HG03159 (cell line): ENCODE measurements around the gene DAGLA.

Source experiments
- ATAC-seq: cut with Tn5 transposase; IDR thresholded peaks from one replicate; pipeline ENCODE4 v1.9.1; 2021; ENCODE audit warnings: mild to moderate bottlenecking, moderate library complexity; ENCODE audit not compliant: unreplicated experiment

The DAGLA gene

DNA sequence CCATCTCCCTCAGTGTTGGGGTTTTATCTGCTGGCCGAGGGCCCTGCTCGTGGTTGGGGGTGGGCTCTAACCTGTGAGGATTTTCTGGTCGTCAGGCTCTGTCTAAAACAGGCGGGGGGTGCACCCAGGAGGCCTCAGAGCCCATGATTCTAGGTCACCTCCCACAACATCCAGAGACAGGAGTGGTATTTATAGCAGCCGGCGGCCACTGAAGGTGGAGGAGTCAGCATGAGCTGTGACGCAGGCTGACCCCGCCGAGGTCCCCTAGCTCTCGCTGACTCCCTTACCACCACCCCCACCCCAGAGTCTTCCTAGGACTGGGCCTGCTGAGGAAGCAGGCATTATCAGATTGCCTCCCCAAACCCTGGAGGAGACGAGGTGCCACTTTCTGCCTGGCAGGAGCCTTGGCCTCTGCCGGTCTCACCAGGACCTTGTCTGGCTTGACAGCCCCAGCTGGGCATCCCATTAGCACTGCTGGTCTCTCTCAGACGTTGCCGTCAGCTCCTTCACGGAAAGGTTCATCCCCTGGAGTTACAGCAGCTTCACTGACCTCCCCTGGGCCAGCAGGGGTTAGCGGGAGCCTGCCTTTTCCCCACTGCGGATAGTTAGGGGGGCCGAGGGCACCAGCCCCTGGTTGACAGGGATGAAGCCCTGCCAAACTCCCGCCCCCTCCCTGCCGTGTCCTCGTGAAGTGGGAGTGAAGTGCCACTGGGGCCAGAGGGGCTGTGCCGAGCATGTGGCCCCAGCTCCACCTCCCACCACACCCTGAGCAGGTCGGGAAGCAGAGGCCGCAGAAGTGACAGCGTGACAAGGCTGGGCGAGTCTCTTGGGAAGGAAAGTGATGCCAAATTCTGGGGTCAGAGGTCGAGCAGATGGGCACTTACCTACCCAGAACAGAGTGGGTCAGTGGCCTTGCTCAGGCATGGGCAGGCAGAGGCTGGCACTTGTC, 26.5 kb downstream of the DAGLA start:
- no peak for ATAC-seq

DNA sequence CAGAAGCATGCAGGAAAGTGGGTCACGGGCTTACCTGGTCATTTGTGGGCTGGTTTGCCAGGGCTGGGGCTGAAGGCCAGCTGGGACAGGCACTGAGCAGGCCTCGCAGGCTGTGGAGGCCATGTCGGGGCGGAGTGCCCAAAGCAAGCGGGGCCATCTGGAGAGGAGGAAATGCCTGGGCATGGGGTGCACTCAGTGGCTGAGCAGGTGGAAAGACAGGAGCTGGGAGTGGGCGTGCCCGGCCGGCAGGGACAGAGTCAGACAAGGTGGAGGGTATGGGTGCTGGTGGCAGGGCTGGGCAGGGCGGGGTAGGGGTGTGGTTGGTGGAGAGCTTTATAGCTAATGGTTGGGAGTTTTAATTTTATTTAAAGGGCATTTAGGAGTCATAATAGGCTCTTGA, 27.4 kb downstream of the DAGLA start:
- no peak for ATAC-seq

GRCh38 chr11:61709110-61709509, 28.9 kb downstream of the DAGLA start:
- no peak for ATAC-seq

DNA sequence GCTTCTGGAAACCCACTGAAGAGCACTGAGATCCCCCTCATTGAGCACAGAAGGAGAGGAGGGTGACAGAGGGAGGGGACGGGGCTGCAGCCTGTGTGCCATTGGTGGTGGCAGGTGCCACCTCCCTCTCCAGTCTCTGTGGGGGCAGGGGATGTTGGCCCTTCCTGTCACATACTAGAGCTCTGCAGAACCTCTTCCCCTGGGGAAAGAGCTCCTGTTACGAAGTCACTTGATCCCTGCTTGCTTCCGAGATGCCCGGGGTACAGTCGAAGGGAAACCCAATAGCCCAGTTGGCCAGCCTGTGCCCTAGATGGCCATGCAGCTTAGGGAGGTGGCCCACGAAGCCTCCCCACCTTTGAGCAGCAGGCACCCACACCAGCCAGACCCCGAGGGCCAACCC, 29.4 kb downstream of the DAGLA start:
- no peak for ATAC-seq

DNA sequence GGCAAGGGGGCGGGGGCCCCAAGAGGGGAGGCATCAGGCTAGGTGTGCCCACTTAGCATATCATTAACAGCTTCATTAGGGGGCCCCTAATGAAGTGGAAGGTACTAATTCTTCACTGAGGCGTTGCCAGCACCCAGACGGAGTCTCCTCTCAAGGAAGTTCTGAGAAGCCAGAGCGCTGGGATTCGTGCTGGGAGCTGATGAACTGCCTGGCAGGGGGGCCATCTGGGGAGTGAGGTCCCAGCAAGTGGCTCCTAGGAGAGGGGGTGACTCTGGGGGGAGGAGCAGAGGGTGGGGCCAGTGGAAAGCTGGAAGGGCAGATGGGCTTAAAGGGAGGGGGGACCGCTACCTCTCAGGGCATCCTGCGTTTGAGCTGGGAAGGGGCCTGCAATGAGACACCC, 29.8 kb downstream of the DAGLA start:
- ATAC-seq, result no peak

GRCh38 chr11:61711037-61711436, 30.8 kb downstream of the DAGLA start:
- no peak for ATAC-seq

GRCh38 chr11:61711498-61711897, 31.3 kb downstream of the DAGLA start:
- no peak for ATAC-seq

- no peak for ATAC-seq
These were observed 32.1 kb downstream of the DAGLA start for GRCh38 chr11:61712314-61712713.

DNA sequence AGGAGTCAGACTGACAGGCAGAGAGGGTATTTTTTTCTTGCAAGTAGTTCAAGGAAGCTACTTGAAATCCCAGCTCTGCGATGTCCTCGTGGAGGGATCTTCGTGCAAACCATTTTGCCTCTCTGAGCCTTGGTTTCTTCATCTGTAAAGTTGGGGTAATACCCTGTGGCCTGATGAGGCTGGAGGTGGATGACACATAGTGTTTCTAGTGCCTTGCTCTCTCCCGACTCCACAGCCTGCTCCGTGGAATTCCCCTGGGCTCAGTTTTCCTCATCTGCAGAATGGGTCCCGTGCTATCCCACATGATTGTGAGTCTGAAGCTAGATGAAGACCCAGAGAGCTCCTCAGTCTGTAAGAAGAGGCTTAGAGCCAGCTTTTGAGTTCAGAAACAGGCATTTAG, 32.7 kb downstream of the DAGLA start:
- ATAC-seq, result no peak

- no peak for ATAC-seq
These were observed 33.3 kb downstream of the DAGLA start for GRCh38 chr11:61713464-61713863.

DNA sequence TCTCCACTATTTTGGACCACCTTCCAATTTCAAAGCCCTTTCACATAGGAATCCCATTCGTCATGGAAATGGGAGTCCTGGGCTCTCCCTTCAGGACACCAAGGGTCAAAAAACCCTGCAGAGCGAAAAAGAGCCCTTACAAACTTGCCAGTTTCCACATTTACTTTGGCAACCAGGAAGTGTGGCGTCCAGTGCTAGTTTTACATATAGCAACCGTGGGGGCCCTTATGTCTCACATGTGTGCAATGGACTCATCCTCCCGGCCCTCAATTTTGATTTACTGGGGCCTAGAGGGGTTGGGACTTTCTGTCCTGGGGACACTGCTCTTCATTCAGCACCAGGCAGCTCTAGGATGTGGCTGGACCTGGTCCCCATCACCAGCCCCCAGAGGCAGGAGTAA, 33.7 kb downstream of the DAGLA start:
- no peak for ATAC-seq

GRCh38 chr11:61714316-61714715, 34.1 kb downstream of the DAGLA start:
- no peak for ATAC-seq

DNA sequence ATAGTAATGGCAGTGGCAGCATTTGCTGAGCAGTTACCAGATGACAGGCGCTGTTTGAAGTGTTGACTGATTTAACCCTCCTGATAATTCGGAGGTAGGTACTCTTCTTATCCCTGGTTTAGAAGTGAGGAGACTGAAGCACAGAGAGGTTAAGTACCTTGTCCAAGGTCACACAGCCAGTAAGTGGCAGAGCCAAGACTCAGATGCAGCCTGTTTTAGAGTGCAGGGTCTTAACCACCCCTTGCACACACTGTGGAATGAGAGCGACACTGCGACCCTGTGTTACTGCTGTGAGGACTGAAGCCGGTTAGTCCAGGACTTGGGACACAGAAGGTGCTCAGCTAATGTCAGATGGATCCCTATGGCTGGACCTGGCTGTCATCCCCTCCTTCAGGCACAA, 34.7 kb downstream of the DAGLA start:
- no peak for ATAC-seq

DNA sequence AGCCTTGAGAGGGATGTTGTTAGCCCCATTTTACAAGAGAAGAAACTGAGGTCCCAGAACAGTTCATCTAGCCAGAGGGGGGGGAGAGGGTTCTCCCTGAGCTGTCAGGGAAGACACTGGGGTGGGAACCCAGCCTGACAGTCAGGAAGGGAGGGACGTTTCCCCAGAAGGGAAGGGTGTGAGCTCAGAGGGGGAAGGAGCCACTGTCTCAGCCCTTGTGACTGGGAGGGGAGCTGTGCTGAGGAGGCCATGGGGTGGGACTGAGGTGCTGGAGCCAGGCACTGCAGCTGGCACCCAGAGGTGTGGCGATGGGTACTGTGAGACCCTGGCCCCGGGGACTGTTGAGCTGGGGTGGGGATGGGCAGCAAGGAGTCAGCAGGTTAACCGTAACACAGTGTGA, 35.7 kb downstream of the DAGLA start:
- ATAC-seq, result no peak

GRCh38 chr11:61716478-61717285, 36.5 kb downstream of the DAGLA start:
- ATAC-seq, result no peak

DNA sequence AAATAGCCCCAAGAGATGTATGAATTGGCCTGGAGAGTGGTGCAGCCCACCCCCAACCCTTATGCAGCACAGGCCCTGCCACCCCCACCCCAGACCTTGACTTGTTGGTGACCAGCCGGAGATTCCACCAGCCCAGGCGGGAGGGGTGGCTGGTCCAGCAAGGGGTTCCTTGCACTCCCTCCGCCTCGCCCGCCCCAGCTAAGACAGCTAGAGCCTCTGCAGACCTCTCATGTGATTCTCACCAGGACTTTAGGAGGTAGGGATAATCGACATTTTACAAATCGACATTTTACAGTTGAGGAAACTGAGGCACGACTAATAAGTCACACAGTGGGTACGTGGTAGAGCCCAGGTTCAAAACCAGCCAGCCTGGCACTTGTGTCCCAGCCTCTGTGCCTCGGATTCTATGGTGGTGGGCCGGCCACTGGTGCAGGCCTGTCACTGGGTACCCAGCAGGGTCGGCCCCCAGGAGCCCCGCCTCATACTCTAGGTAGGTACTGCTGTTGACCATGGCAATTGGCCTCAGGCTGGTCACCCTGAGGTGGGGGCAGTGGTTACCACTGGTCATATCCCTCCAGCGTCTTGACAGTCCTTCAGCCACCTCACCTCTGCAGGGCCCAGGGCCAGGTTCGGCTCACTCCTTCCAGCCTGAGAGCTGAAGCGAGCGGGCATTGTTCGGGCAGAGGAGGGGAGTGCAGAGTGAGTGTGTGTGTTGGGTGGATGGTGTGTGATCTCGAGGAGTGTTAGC, 37.3 kb downstream of the DAGLA start:
- no peak for ATAC-seq

DNA sequence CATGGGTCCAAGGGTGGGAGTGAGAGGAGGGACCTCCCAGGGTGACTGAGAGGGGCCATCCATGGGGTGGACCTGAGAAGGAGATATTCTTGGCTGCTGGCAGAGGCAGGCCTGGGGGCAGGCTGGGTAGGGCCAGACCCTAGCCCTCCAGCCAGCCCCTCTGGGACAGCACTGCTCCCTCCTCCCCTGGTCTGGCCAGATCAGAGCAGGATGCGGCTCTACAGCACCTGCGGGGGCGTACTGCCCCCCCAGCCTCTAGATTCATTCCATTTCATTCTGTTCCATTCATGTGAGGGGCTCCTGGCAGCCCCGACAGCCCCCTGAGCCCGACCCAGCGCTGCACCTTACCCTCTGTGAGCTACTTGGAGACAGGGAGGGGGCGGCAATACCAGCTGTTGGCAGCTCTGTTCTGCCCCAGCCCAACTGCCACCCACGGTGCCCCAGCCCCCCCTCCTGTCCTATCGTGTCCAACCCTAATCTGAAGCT, 37.9 kb downstream of the DAGLA start:
- no peak for ATAC-seq

- ATAC-seq, result no peak
These were observed 38.6 kb downstream of the DAGLA start for GRCh38 chr11:61718621-61719302.

GRCh38 chr11:61719978-61720377, 39.8 kb downstream of the DAGLA start:
- no peak for ATAC-seq

DNA sequence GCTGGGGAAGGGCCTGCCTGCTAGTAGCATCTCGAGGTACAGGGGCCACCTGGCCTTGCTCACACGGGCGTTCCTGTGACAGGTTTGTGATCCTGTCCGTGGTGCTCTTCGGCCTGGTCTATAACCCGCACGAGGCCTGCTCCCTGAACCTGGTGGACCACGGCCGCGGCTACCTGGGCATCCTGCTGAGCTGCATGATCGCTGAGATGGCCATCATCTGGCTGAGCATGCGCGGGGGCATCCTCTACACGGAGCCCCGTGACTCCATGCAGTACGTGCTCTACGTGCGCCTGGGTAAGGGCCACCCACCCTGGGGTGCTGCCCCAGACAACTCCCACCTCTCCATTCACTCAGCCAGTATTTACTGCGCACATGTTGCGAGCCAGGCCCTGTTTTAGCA, 40.4 kb downstream of the DAGLA start:
- ATAC-seq, result no peak

GRCh38 chr11:61724437-61724836, 44.2 kb downstream of the DAGLA start:
- ATAC-seq, result no peak
